Measurements from ENCODE around the gene KIF19.

KIF19 gene

GRCh38 chr17:74304184-74304583 is 21.8 kb upstream of the KIF19 start:
- DNase-seq, result no peak

- DNase-seq, result peak; percentile 29 to 31
Measured at GRCh38 chr17:74305865-74306654, 20.0 kb upstream of the KIF19 start.

GRCh38 chr17:74307984-74308773 is 17.8 kb upstream of the KIF19 start:
- no peak for DNase-seq

- no peak for DNase-seq
Measured at GRCh38 chr17:74309902-74310301, 16.1 kb upstream of the KIF19 start.

GRCh38 chr17:74314877-74315276 is 11.1 kb upstream of the KIF19 start:
- DNase-seq, result no peak

GRCh38 chr17:74316220-74316619 is 9.8 kb upstream of the KIF19 start:
- DNase-seq, result no peak

GRCh38 chr17:74317071-74317470 is 9.0 kb upstream of the KIF19 start:
- DNase-seq, result no peak

GRCh38 chr17:74318391-74318790 is 7.6 kb upstream of the KIF19 start:
- DNase-seq, result no peak

GRCh38 chr17:74324521-74324920 is 1.5 kb upstream of the KIF19 start:
- no peak for DNase-seq

GRCh38 chr17:74325376-74325742 is 667 bp upstream of the KIF19 start:
- no peak for DNase-seq

- no peak for DNase-seq
Measured at GRCh38 chr17:74326506-74326905, 480 bp downstream of the KIF19 start.

- DNase-seq, result no peak
Measured at GRCh38 chr17:74328487-74328886, 2.5 kb downstream of the KIF19 start.

- DNase-seq, result no peak
Measured at GRCh38 chr17:74329378-74329777, 3.4 kb downstream of the KIF19 start.

- DNase-seq, result peak; percentile 53 to 62
Measured at GRCh38 chr17:74330446-74330845, 4.4 kb downstream of the KIF19 start.

GRCh38 chr17:74332017-74332650 is 6.1 kb downstream of the KIF19 start:
- no peak for DNase-seq

GRCh38 chr17:74332763-74333283 is 6.8 kb downstream of the KIF19 start:
- DNase-seq, result no peak

GRCh38 chr17:74334393-74335039 is 8.5 kb downstream of the KIF19 start:
- DNase-seq, result no peak

- no peak for DNase-seq
Measured at GRCh38 chr17:74335529-74336062, 9.6 kb downstream of the KIF19 start.

- DNase-seq, result no peak
Measured at GRCh38 chr17:74336307-74336706, 10.3 kb downstream of the KIF19 start.

- DNase-seq, result peak; percentile 57 to 77
Measured at GRCh38 chr17:74337834-74338500, 11.9 kb downstream of the KIF19 start.

- DNase-seq, result no peak
Measured at GRCh38 chr17:74339537-74340195, 13.6 kb downstream of the KIF19 start.

All from hippocampal formation (tissue), 2 donors.